ENCODE results near the gene RICTOR. TPM values are rescaled to one million over a fixed set of nuclear protein-coding genes. Genes with fewer than 3 reads are reported as not detected.
A peak's percentile ranks its signal among the peaks of the same experiment; 100 is the strongest.

Gene RICTOR
- total RNA-seq, 6 experiments from 2014 or later, result 16.1 to 24.0 (median 20.1) TPM

- no peak for TF ChIP-seq CTCF (IDR thresholded peaks at IDR 0.05)
- peaks cover 6% of the 10 kb centered on the region for H3K36me3 Mint-ChIP-seq (ENCODE audit: low read depth)
- H3K4me1 Mint-ChIP-seq (ENCODE audit: low read depth), result peaks cover 16% of the 10 kb centered on the region
- peaks cover 1% of the 10 kb centered on the region; the same call in 1 of the 2 replicates for H3K27me3 Mint-ChIP-seq (ENCODE audit: insufficient read depth)
- no peaks in the 10 kb centered on the region; the same call in 1 of the 2 replicates for H3K9me3 Mint-ChIP-seq
- no peak overlapping the region for H3K27ac Mint-ChIP-seq
- no peak overlapping the region for H3K4me3 Mint-ChIP-seq
- DNase-seq, result no peak
Observed at GRCh38 chr5:39082995-39083394, 8.8 kb upstream of the RICTOR start.

GRCh38 chr5:39080597-39081204 is 6.5 kb upstream of the RICTOR start:
- H3K27me3 Mint-ChIP-seq (ENCODE audit: insufficient read depth), result peaks cover 1% of the 10 kb centered on the region; the same call in 1 of the 2 replicates
- H3K4me1 Mint-ChIP-seq (ENCODE audit: low read depth), result peaks cover 36% of the 10 kb centered on the region
- no peaks in the 10 kb centered on the region; the same call in 1 of the 2 replicates for H3K9me3 Mint-ChIP-seq
- H3K4me3 Mint-ChIP-seq, result peak overlapping the region; percentile 34; the same call in 1 of the 2 replicates
- H3K36me3 Mint-ChIP-seq (ENCODE audit: low read depth), result peaks cover 6% of the 10 kb centered on the region
- TF ChIP-seq CTCF (IDR thresholded peaks at IDR 0.05), result peak; percentile 92
- DNase-seq, result peak; percentile 57
- H3K27ac Mint-ChIP-seq, result no peak overlapping the region

GRCh38 chr5:39080168-39080567 is 6.0 kb upstream of the RICTOR start:
- no peak overlapping the region for H3K4me3 Mint-ChIP-seq

GRCh38 chr5:39079147-39079546 is 4.9 kb upstream of the RICTOR start:
- no peak for TF ChIP-seq CTCF (IDR thresholded peaks at IDR 0.05)
- DNase-seq, result no peak
- H3K27ac Mint-ChIP-seq, result no peak overlapping the region
- H3K27me3 Mint-ChIP-seq (ENCODE audit: insufficient read depth), result peaks cover 1% of the 10 kb centered on the region
- H3K9me3 Mint-ChIP-seq, result no peaks in the 10 kb centered on the region; the same call in 1 of the 2 replicates
- H3K4me1 Mint-ChIP-seq (ENCODE audit: low read depth), result peaks cover 42% of the 10 kb centered on the region
- H3K36me3 Mint-ChIP-seq (ENCODE audit: low read depth), result peaks cover 6% of the 10 kb centered on the region
- H3K4me3 Mint-ChIP-seq, result no peak overlapping the region

More at GRCh38 chr5:39080168-39080567, 6.0 kb upstream of the RICTOR start:
- no peak for DNase-seq
- no peak for TF ChIP-seq CTCF (IDR thresholded peaks at IDR 0.05)
- no peaks in the 10 kb centered on the region; the same call in 1 of the 2 replicates for H3K9me3 Mint-ChIP-seq
- peaks cover 6% of the 10 kb centered on the region for H3K36me3 Mint-ChIP-seq (ENCODE audit: low read depth)
- peaks cover 1% of the 10 kb centered on the region; the same call in 1 of the 2 replicates for H3K27me3 Mint-ChIP-seq (ENCODE audit: insufficient read depth)
- H3K27ac Mint-ChIP-seq, result no peak overlapping the region
- H3K4me1 Mint-ChIP-seq (ENCODE audit: low read depth), result peaks cover 41% of the 10 kb centered on the region

- H3K27ac Mint-ChIP-seq, result peak overlapping the region; percentile 83
- no peaks in the 10 kb centered on the region for H3K36me3 Mint-ChIP-seq (ENCODE audit: low read depth)
- TF ChIP-seq CTCF (IDR thresholded peaks at IDR 0.05), result no peak
- H3K4me1 Mint-ChIP-seq (ENCODE audit: low read depth), result peaks cover 53% of the 10 kb centered on the region
- DNase-seq, result peak; percentile 40
- peak overlapping the region; percentile 98 for H3K4me3 Mint-ChIP-seq
- no peaks in the 10 kb centered on the region for H3K9me3 Mint-ChIP-seq
- no peaks in the 10 kb centered on the region; the same call in 1 of the 2 replicates for H3K27me3 Mint-ChIP-seq (ENCODE audit: insufficient read depth)
Observed at GRCh38 chr5:39076757-39077728, 2.8 kb upstream of the RICTOR start.
